Cardiac fibroblast (primary cell): ENCODE measurements around the gene CUL3.
A peak's percentile ranks its signal among the peaks of the same experiment; 100 is the strongest.
"Not testable (repeated sequence)": the region's sequence is repeated elsewhere in the genome, so short reads cannot be mapped to it uniquely, and the experiment has no call there.

Source experiments
- DNase-seq, 2 donors: peaks; one replicate each; pipeline versions ENCODE4 v3.0.0 to v3.0.0-alpha.2; 2010; ENCODE audit warnings: low read depth in 2 of 2
- H3K4me3 ChIP-seq, 2 donors: replicated peaks in 1 of 2; 1 replicate in 1 of 2; 2 replicates in 1 of 2; pipeline ENCODE4 v1.5.1; 2011; ENCODE audit warnings: low read depth in 2 of 2, low read length in 2 of 2, mild to moderate bottlenecking in 2 of 2, moderate library complexity in 1 of 2
- TF ChIP-seq, protein P1 (sequence below): IDR thresholded peaks from one replicate; pipeline ENCODE4 v1.5.1; 2011; ENCODE audit warnings: low read depth, mild to moderate bottlenecking, low read length, inconsistent platforms

Gene CUL3

DNA sequence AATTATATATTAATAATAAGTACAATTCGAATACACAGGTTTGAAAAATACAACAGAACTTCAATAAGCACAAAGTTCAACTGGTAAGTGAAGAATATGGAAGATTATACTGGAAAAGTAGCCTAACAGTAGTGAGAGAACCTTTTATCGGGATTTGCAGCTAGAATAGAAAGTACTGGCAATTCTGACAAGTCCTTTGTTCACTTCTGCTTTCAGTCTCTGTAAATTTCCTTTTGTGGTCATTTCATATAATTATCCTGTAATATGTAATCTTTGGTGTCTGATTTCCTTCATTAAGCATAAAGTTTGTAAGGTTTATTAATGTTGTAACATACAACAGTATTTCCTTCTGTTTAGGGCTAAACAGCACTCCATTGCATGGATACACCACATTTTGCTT, 67.2 kb downstream of the CUL3 start:
- no peak overlapping the region for H3K4me3 ChIP-seq
- DNase-seq, result no peak
- TF ChIP-seq, protein P1, sequence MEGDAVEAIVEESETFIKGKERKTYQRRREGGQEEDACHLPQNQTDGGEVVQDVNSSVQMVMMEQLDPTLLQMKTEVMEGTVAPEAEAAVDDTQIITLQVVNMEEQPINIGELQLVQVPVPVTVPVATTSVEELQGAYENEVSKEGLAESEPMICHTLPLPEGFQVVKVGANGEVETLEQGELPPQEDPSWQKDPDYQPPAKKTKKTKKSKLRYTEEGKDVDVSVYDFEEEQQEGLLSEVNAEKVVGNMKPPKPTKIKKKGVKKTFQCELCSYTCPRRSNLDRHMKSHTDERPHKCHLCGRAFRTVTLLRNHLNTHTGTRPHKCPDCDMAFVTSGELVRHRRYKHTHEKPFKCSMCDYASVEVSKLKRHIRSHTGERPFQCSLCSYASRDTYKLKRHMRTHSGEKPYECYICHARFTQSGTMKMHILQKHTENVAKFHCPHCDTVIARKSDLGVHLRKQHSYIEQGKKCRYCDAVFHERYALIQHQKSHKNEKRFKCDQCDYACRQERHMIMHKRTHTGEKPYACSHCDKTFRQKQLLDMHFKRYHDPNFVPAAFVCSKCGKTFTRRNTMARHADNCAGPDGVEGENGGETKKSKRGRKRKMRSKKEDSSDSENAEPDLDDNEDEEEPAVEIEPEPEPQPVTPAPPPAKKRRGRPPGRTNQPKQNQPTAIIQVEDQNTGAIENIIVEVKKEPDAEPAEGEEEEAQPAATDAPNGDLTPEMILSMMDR, result no peak

DNA sequence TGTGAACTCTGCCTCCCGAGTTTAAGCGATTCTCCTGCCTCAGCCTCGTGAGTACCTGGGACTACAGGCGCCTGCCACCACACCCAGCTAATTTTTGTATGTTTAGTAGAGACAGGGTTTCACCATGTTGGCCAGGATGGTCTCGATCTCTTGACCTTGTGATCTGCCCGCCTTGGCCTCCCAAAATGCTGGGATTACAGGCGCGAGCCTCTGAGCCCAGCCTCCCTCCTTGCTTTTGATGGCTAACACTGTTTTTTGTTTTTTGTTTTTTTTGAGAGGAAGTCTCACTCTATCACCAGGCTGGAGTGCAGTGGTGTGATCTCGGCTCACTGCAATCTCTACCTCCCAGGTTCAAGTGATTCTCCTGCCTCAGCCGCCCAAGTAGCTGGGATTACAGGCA, 68.8 kb downstream of the CUL3 start:
- H3K4me3 ChIP-seq, DNase-seq: not testable (repeated sequence)

DNA sequence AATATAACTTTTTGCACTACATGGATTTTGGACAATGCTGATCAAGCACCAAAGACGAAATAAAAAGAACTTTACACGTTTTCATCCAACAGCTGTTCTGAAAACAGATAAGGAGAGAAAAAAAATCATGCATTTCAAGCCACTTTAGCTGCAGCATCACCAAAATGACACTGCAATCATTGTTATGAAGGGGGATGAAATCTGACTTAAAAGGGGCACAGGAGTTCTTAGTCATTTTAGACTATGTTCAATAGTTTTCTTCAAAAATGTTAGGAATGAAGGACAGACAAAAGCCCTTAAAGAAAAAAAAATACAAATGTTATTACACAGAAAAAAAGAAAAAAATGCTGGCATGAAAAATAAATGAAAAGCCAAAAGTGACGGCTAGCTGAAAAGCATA, 71.2 kb downstream of the CUL3 start:
- DNase-seq, result peak; percentile 19 to 34
- H3K4me3 ChIP-seq, result no peak overlapping the region
- TF ChIP-seq, protein P1, result no peak

DNA sequence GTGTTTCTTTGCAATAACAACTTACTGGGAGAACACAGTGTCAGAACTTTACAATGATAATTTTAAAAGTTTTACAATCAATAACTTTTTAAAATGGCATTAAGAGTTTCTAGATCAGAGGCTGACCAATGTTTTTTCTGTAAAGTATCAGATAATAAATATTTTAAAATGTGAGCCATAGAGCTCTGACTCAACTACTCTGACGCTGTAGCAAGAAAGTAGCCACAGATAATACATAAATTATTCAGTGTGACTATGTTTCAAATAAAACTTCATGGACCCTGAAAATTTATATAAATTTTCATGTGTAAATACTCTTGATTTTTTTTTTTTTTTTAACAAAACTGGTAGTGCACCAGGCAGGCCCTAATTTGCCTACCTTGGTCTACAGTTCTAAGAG, 77.4 kb downstream of the CUL3 start:
- H3K4me3 ChIP-seq, result no peak overlapping the region
- TF ChIP-seq, protein P1, result no peak
- DNase-seq, result peak in 1 of 2 donors; percentile 12

DNA sequence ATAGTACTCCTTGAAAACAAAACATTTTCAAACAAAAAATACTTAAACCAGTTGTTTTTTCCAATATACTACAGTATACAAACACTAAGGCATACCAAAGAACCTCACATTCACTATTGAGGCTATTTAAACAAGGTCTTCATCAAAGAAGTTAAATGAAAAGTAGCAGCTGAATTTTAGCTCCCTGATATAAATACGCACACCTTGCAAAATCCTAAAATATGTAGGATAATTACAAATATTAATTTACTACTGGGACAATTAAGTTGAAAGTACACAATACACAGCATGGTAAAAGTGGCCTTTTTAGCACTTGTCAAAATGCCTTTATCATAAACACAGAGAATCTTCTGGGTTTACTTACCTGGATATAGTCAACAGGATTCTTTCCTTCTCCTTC, 78.7 kb downstream of the CUL3 start:
- no peak overlapping the region for H3K4me3 ChIP-seq
- TF ChIP-seq, protein P1, result no peak
- no peak for DNase-seq

DNA sequence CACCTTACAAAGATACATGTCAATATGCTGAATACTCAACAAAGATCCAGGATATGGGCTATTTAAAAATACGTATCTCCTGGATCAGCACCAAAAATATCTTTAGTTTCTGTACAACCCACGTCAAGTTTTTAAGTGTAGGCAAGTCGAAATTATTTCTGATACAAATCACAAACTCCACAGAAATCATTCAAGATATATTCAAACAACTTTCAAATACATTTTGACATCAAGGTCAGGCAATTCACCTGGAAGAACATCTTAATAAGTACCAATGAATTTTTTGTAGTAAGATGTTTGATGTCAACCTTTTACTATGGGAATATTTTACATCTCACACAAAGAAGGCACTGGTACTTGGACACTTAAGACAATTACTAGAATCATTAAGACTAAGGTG, 86.2 kb downstream of the CUL3 start:
- TF ChIP-seq, protein P1, result no peak
- H3K4me3 ChIP-seq, result no peak overlapping the region
- DNase-seq, result no peak

DNA sequence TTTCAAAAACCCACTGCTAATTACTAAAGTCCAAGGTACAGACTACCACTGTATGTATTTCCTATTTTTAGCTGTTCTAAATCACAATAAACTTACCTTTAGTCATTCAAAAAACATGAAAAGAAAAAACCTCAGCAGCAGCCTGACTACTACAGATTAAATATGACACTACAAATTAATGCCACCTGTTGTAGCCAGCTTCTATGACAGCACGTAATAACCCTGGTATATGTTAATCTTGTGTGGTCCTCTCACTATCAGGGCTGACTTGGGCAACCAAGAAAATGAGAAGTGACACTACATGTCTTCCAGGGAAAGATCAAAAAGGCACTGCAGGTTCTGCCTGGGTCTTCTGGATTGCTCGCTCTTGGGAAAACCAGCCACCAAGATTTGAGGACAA, 92.6 kb downstream of the CUL3 start:
- no peak for DNase-seq
- no peak overlapping the region for H3K4me3 ChIP-seq
- TF ChIP-seq, protein P1, result no peak

DNA sequence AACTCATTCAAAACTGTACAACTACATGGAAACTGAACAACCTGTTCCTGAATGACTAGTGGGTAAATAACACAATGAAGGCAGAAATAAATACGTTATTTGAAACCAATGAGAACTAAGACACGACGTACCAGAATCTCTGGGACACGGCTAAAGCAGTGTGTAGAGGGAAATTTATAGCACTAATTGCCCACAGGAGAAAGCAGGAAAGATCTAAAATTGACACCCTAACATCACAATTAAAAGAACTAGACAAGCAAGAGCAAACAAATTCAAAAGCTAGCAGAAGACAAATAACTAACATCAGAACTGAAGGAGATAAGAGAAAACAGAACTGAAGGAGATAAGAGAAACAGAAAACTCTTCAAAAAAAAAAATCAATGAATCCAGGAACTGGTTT, 97.2 kb downstream of the CUL3 start:
- not testable (repeated sequence) for DNase-seq, H3K4me3 ChIP-seq

DNA sequence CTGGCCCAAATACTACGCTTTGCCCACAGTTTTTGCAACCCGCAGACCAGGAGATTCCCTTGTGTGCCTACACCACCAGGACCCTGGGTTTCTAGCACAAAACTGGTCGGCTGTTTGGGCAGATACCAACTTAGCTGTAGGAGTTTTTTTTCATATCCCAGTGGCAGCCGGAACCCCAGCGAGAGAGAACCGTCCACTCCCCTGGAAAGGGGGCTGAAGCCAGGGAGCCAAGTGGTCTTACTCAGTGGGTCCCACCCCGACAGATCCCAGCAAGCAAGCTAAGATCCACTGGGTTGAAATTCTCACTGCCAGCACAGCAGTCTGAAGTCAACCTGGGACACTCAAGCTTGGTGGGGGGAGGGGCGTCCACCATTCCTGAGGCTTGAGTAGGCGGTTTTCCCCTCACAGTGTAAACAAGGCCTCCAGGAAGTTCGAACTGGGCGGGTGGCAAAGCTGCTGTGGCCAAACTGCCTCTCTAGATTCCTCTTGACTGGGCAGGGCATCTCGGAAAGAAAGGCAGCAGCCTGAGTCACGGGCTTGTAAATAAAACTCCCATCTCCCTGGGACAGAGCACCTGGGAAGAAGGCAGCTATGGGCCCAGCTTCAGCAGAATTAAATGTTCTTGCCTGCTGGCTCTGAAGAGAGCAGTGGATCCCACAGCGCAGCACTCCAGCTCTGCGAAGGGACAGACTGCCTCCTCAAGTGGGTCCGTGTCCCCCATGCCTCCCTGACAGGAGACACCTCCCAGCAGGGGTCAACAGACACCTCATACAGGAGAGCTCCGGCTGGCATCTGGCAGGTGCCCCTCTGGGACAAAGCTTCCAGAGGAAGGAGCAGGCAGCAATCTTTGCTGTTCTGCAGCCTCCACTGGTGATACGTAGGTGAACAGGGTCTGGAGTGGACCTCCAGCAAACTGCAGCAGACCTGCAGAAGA, 99.8 kb downstream of the CUL3 start:
- DNase-seq, result peak; percentile 92 to 97
- not testable (repeated sequence) for H3K4me3 ChIP-seq
